Lower leg skin (tissue), 3 donors: ENCODE results near the gene PRKAB2.

Experiments used
- POLR2A ChIP-seq, 2 donors: fragments of 450-650 bp; IDR thresholded peaks; one replicate each; pipeline ENCODE4 v1.6.1; 2016 to 2017; ENCODE audit warnings: antibody characterized with exemption in 2 of 2, mild to moderate bottlenecking in 1 of 2, moderate library complexity in 1 of 2
- TF ChIP-seq, protein P1 (sequence below), 3 donors: fragments of 450-650 bp; IDR thresholded peaks; one replicate each; pipeline ENCODE4 v1.5.1; 2016; ENCODE audit warnings: antibody characterized with exemption in 3 of 3, mild to moderate bottlenecking in 3 of 3, moderate library complexity in 2 of 3

DNA sequence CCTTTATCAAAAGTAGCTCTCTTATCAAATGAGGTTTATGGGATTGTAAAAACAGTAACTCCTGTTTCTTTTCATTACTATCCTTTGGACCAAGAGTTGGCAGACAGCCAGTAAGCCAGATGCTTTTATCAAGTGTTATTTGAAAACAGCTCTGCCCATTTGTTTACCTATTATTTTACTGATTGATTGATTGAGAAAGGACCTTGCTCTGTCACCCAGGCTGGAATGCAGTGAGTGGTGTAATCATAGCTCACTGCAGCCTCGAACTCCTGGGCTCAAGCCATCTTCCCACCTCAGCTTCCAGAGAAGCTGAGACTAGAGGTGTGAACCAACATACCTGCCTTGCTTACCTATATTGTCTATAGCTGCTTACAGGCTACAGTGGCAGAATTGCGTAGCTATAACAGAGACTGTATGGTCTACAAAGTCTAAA lies 3.6 kb downstream of the PRKAB2 start:
- TF ChIP-seq, protein P1, sequence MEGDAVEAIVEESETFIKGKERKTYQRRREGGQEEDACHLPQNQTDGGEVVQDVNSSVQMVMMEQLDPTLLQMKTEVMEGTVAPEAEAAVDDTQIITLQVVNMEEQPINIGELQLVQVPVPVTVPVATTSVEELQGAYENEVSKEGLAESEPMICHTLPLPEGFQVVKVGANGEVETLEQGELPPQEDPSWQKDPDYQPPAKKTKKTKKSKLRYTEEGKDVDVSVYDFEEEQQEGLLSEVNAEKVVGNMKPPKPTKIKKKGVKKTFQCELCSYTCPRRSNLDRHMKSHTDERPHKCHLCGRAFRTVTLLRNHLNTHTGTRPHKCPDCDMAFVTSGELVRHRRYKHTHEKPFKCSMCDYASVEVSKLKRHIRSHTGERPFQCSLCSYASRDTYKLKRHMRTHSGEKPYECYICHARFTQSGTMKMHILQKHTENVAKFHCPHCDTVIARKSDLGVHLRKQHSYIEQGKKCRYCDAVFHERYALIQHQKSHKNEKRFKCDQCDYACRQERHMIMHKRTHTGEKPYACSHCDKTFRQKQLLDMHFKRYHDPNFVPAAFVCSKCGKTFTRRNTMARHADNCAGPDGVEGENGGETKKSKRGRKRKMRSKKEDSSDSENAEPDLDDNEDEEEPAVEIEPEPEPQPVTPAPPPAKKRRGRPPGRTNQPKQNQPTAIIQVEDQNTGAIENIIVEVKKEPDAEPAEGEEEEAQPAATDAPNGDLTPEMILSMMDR (IDR thresholded peaks at IDR 0.05): no peak
- TF ChIP-seq POLR2A (IDR thresholded peaks at IDR 0.05): no peak
